Mesendoderm (in vitro differentiated cells): ENCODE data around the gene ZNF750.
A peak's percentile ranks its signal among the peaks of the same experiment; 100 is the strongest.

Source experiments
- DNase-seq: peaks from one replicate; pipeline ENCODE4 v3.0.0; 2013
- H2AK5ac ChIP-seq: 2 replicates; pipeline ENCODE4 v1.6.1; 2013; ENCODE audit warnings: low read length, inconsistent platforms
- H2BK120ac ChIP-seq: 2 replicates; pipeline ENCODE4 v1.6.1; 2013; ENCODE audit warnings: low read depth, mild to moderate bottlenecking, low read length, moderate library complexity, mixed read lengths
- H2BK15ac ChIP-seq: replicated peaks from 2 replicates; pipeline ENCODE4 v1.6.1; 2013; ENCODE audit warnings: low read depth, mild to moderate bottlenecking, moderate library complexity
- H2BK5ac ChIP-seq: 2 replicates; pipeline ENCODE4 v1.6.1; 2013; ENCODE audit warnings: low read length, inconsistent platforms
- H3K18ac ChIP-seq: 2 replicates; pipeline ENCODE4 v1.6.1; 2013; ENCODE audit warnings: mild to moderate bottlenecking, low read length, mixed read lengths
- H3K23ac ChIP-seq: one replicate; pipeline ENCODE4 v1.6.1; 2013; ENCODE audit warnings: low read length
- H3K27ac ChIP-seq: 2 replicates; pipeline ENCODE4 v1.5.1; 2013; ENCODE audit warnings: low read depth, mild to moderate bottlenecking, inconsistent platforms, low read length, moderate library complexity
- H3K27me3 ChIP-seq: 2 replicates; pipeline ENCODE4 v1.6.1; 2013; ENCODE audit warnings: low read length, control low read depth, mild to moderate bottlenecking, inconsistent platforms; ENCODE audit not compliant: insufficient read depth, poor library complexity
- H3K36me3 ChIP-seq: 2 replicates; pipeline ENCODE4 v1.6.1; 2013; ENCODE audit warnings: low read length, inconsistent platforms; ENCODE audit not compliant: control insufficient read depth, insufficient read depth
- H3K4ac ChIP-seq: one replicate; pipeline ENCODE4 v1.6.1; 2013; ENCODE audit warnings: low read depth, mild to moderate bottlenecking, low read length, moderate library complexity
- H3K4me1 ChIP-seq: 2 replicates; pipeline ENCODE4 v1.6.1; 2013; ENCODE audit warnings: low read depth, low read length, inconsistent platforms; ENCODE audit not compliant: control insufficient read depth
- H3K4me2 ChIP-seq: 2 replicates; pipeline ENCODE4 v1.6.1; 2013; ENCODE audit warnings: low read length
- H3K4me3 ChIP-seq: 2 replicates; pipeline ENCODE4 v1.5.1; 2013; ENCODE audit warnings: mild to moderate bottlenecking, low read length
- H3K56ac ChIP-seq: one replicate; pipeline ENCODE4 v1.6.1; 2013; ENCODE audit warnings: low read length
- H3K79me1 ChIP-seq: 2 replicates; pipeline ENCODE4 v1.6.1; 2013; ENCODE audit warnings: low read length, inconsistent platforms
- H3K79me2 ChIP-seq: 2 replicates; pipeline ENCODE4 v1.6.1; 2013; ENCODE audit warnings: mild to moderate bottlenecking, low read length; ENCODE audit not compliant: control insufficient read depth, insufficient read depth
- H3K9ac ChIP-seq: 2 replicates; pipeline ENCODE4 v1.6.1; 2013; ENCODE audit warnings: low read length, inconsistent platforms
- H4K5ac ChIP-seq: one replicate; pipeline ENCODE4 v1.6.1; 2013; ENCODE audit warnings: low read length
- H4K8ac ChIP-seq: one replicate; pipeline ENCODE4 v1.6.1; 2013; ENCODE audit warnings: low read depth, mild to moderate bottlenecking, control low read depth, low read length, moderate library complexity
- WGBS: extraction: QIAGEN DNeasy Blood & Tissue Kit; methylation state at CpG from one replicate; pipeline ENCODE4 v1.1.7; 2013; ENCODE audit warnings: low lambda C conversion rate, missing lambda C conversion rate; ENCODE audit not compliant: insufficient coverage; ENCODE audit errors: extremely low coverage; 5-methylcytosine and 5-hydroxymethylcytosine counted together

Gene ZNF750

GRCh38 chr17:82825540-82826124 is 14.2 kb downstream of the ZNF750 start:
- Histone ChIP-seq H3K18ac (no peak overlapping the region), H3K9ac (no peak overlapping the region), H3K79me2 (no peaks in the 10 kb centered on the region), H3K4me2 (no peak overlapping the region), H3K23ac (no peak overlapping the region), H3K27me3 (no peaks in the 10 kb centered on the region), H4K5ac (no peak overlapping the region), H3K27ac (no peak overlapping the region), H3K56ac (no peak overlapping the region), H2BK120ac (no peak overlapping the region), H3K4me3 (no peak overlapping the region), H3K4me1 (no peaks in the 10 kb centered on the region), H2BK15ac (no peak overlapping the region), H4K8ac (no peak overlapping the region), H2BK5ac (no peak overlapping the region), H2AK5ac (no peak overlapping the region), H3K4ac (no peak overlapping the region), H3K79me1 (peaks cover 11% of the 10 kb centered on the region), H3K36me3 (peaks cover 6% of the 10 kb centered on the region)
- no CpG with 5 or more reads among the region's 8 CpGs for WGBS
- DNase-seq, result no peak

- Histone ChIP-seq H2BK120ac (no peak overlapping the region), H2AK5ac (no peak overlapping the region), H4K5ac (no peak overlapping the region), H2BK15ac (no peak overlapping the region), H3K27ac (no peak overlapping the region), H3K27me3 (no peaks in the 10 kb centered on the region), H3K9ac (no peak overlapping the region), H3K23ac (no peak overlapping the region), H3K4ac (no peak overlapping the region), H3K79me1 (peaks cover 2% of the 10 kb centered on the region), H3K79me2 (no peaks in the 10 kb centered on the region), H3K4me2 (no peak overlapping the region), H3K4me1 (no peaks in the 10 kb centered on the region), H3K4me3 (no peak overlapping the region), H3K36me3 (peaks cover 4% of the 10 kb centered on the region), H4K8ac (no peak overlapping the region), H3K56ac (no peak overlapping the region), H2BK5ac (no peak overlapping the region), H3K18ac (no peak overlapping the region)
- WGBS, result no CpG with 5 or more reads among the region's 5 CpGs
- DNase-seq, result peak; percentile 37
Measured at GRCh38 chr17:82823004-82823403, 16.8 kb downstream of the ZNF750 start.

- H3K18ac ChIP-seq, result no peak overlapping the region
- no peak overlapping the region for H3K56ac ChIP-seq
- no peaks in the 10 kb centered on the region for H3K79me2 ChIP-seq
- no peak overlapping the region for H2BK15ac ChIP-seq
- H3K27ac ChIP-seq, result no peak overlapping the region
- no peak overlapping the region for H4K8ac ChIP-seq
- H3K4me2 ChIP-seq, result no peak overlapping the region
- no peak overlapping the region for H2BK120ac ChIP-seq
- no peak overlapping the region for H4K5ac ChIP-seq
- H3K9ac ChIP-seq, result no peak overlapping the region
- H3K79me1 ChIP-seq, result peaks cover 5% of the 10 kb centered on the region
- H3K4me3 ChIP-seq, result no peak overlapping the region
- no peaks in the 10 kb centered on the region for H3K4me1 ChIP-seq
- no peak overlapping the region for H3K23ac ChIP-seq
- H3K4ac ChIP-seq, result no peak overlapping the region
- H2BK5ac ChIP-seq, result no peak overlapping the region
- DNase-seq, result no peak
- WGBS, result no CpG with 5 or more reads among the region's 16 CpGs
- H3K36me3 ChIP-seq, result peaks cover 4% of the 10 kb centered on the region
- H3K27me3 ChIP-seq, result no peaks in the 10 kb centered on the region
- H2AK5ac ChIP-seq, result no peak overlapping the region
Measured at GRCh38 chr17:82822281-82822680, 17.5 kb downstream of the ZNF750 start.

- H3K56ac ChIP-seq, result no peak overlapping the region
- H3K36me3 ChIP-seq, result peaks cover 4% of the 10 kb centered on the region
- H3K27me3 ChIP-seq, result no peaks in the 10 kb centered on the region
- H3K79me1 ChIP-seq, result peaks cover 5% of the 10 kb centered on the region
- no peak overlapping the region for H4K5ac ChIP-seq
- H3K4me1 ChIP-seq, result no peaks in the 10 kb centered on the region
- no peak overlapping the region for H3K4ac ChIP-seq
- no peak overlapping the region for H2AK5ac ChIP-seq
- no peak overlapping the region for H2BK15ac ChIP-seq
- H4K8ac ChIP-seq, result no peak overlapping the region
- 100% methylated on average over 1 of the region's 2 CpGs for WGBS
- no peak overlapping the region for H2BK5ac ChIP-seq
- DNase-seq, result no peak
- H3K4me3 ChIP-seq, result no peak overlapping the region
- H2BK120ac ChIP-seq, result no peak overlapping the region
- no peaks in the 10 kb centered on the region for H3K79me2 ChIP-seq
- no peak overlapping the region for H3K9ac ChIP-seq
- no peak overlapping the region for H3K27ac ChIP-seq
- H3K4me2 ChIP-seq, result no peak overlapping the region
- no peak overlapping the region for H3K18ac ChIP-seq
- H3K23ac ChIP-seq, result no peak overlapping the region
Measured at GRCh38 chr17:82821554-82821953, 18.3 kb downstream of the ZNF750 start.

- no peak overlapping the region for H3K4me2 ChIP-seq
- no peak overlapping the region for H3K27ac ChIP-seq
- H3K56ac ChIP-seq, result no peak overlapping the region
- DNase-seq, result no peak
- no peaks in the 10 kb centered on the region for H3K4me1 ChIP-seq
- peaks cover 5% of the 10 kb centered on the region for H3K79me1 ChIP-seq
- H3K18ac ChIP-seq, result no peak overlapping the region
- no peak overlapping the region for H3K4ac ChIP-seq
- no CpG with 5 or more reads among the region's 5 CpGs for WGBS
- no peak overlapping the region for H2BK120ac ChIP-seq
- no peaks in the 10 kb centered on the region for H3K79me2 ChIP-seq
- H2BK5ac ChIP-seq, result no peak overlapping the region
- no peak overlapping the region for H3K9ac ChIP-seq
- no peak overlapping the region for H2BK15ac ChIP-seq
- H3K27me3 ChIP-seq, result no peaks in the 10 kb centered on the region
- H3K23ac ChIP-seq, result no peak overlapping the region
- no peak overlapping the region for H4K8ac ChIP-seq
- H3K36me3 ChIP-seq, result peaks cover 7% of the 10 kb centered on the region
- no peak overlapping the region for H4K5ac ChIP-seq
- no peak overlapping the region for H2AK5ac ChIP-seq
- no peak overlapping the region for H3K4me3 ChIP-seq
Measured at GRCh38 chr17:82820278-82821251, 19.3 kb downstream of the ZNF750 start.
